Measurements from ENCODE around the gene CARD18. TPM values are rescaled to one million over a fixed set of nuclear protein-coding genes. Genes with fewer than 3 reads are reported as not detected.

The CARD18 gene
- total RNA-seq, 4 donors from 2014 or later: not detected

GRCh38 chr11:105153392-105153791, 13.8 kb upstream of the CARD18 start:
- H3K36me3 ChIP-seq: no peaks in the 10 kb centered on the region
- intact Hi-C loops (cut with DNase I): no loop called here
- no peak overlapping the region for H3K27ac ChIP-seq
- DNase-seq: no peak
- H3K9me3 ChIP-seq: no peaks in the 10 kb centered on the region
- no peak for TF ChIP-seq CTCF (IDR thresholded peaks at IDR 0.05)
- TF ChIP-seq POLR2A (IDR thresholded peaks at IDR 0.05): no peak
- H3K27me3 ChIP-seq: no peaks in the 10 kb centered on the region
- no peaks in the 10 kb centered on the region for H3K4me1 ChIP-seq
- 91 to 92% methylated on average over 11 of the region's 11 CpGs for WGBS, 2 donors
- no peak overlapping the region for H3K4me3 ChIP-seq (replicated peaks in 1 of 3)

GRCh38 chr11:105152560-105152959, 13.0 kb upstream of the CARD18 start:
- Histone ChIP-seq H3K27me3 (no peaks in the 10 kb centered on the region), H3K36me3 (no peaks in the 10 kb centered on the region), H3K4me3 (replicated peaks in 1 of 3) (no peak overlapping the region), H3K9me3 (no peaks in the 10 kb centered on the region), H3K27ac (no peak overlapping the region), H3K4me1 (no peaks in the 10 kb centered on the region)
- WGBS, 2 donors: 86 to 91% methylated on average over 5 of the region's 5 CpGs
- TF ChIP-seq CTCF (IDR thresholded peaks at IDR 0.05) (no peak), POLR2A (IDR thresholded peaks at IDR 0.05) (no peak)
- intact Hi-C loops (cut with DNase I): no loop called here
- DNase-seq: no peak

- intact Hi-C loops (cut with DNase I): no loop called here
- Histone ChIP-seq H3K9me3 (no peaks in the 10 kb centered on the region), H3K4me1 (no peaks in the 10 kb centered on the region), H3K4me3 (replicated peaks in 1 of 3) (no peak overlapping the region), H3K27me3 (no peaks in the 10 kb centered on the region), H3K36me3 (no peaks in the 10 kb centered on the region), H3K27ac (no peak overlapping the region)
- no peak for TF ChIP-seq CTCF (IDR thresholded peaks at IDR 0.05)
- no peak for TF ChIP-seq POLR2A (IDR thresholded peaks at IDR 0.05)
- 84 to 87% methylated on average over 6 of the region's 6 CpGs for WGBS, 2 donors
- no peak for DNase-seq
These were observed 12.5 kb upstream of the CARD18 start for GRCh38 chr11:105152021-105152512.

GRCh38 chr11:105149477-105149876, 9.9 kb upstream of the CARD18 start:
- intact Hi-C loops (cut with DNase I): no loop called here
- no peaks in the 10 kb centered on the region for H3K9me3 ChIP-seq
- H3K27me3 ChIP-seq: no peaks in the 10 kb centered on the region
- H3K4me1 ChIP-seq: no peaks in the 10 kb centered on the region
- TF ChIP-seq POLR2A (IDR thresholded peaks at IDR 0.05) (no peak), CTCF (IDR thresholded peaks at IDR 0.05) (no peak)
- no peak overlapping the region for H3K4me3 ChIP-seq (replicated peaks in 1 of 3)
- no peak overlapping the region for H3K27ac ChIP-seq
- no peaks in the 10 kb centered on the region for H3K36me3 ChIP-seq
- DNase-seq: no peak

GRCh38 chr11:105148241-105148640, 8.7 kb upstream of the CARD18 start:
- DNase-seq: no peak
- H3K27me3 ChIP-seq: no peaks in the 10 kb centered on the region
- H3K9me3 ChIP-seq: no peaks in the 10 kb centered on the region
- 89 to 92% methylated on average over 5 of the region's 5 CpGs for WGBS, 2 donors
- no peak for TF ChIP-seq CTCF (IDR thresholded peaks at IDR 0.05)
- no peak for TF ChIP-seq POLR2A (IDR thresholded peaks at IDR 0.05)
- H3K27ac ChIP-seq: no peak overlapping the region
- intact Hi-C loops (cut with DNase I): no loop called here
- H3K4me1 ChIP-seq: no peaks in the 10 kb centered on the region
- no peaks in the 10 kb centered on the region for H3K36me3 ChIP-seq
- H3K4me3 ChIP-seq (replicated peaks in 1 of 3): no peak overlapping the region
